ENCODE measurements around the gene MRPL39.

- TF ChIP-seq CTCF (IDR thresholded peaks at IDR 0.05 in 8 of 11, conservative IDR thresholded peaks at IDR 0.05 in 3 of 11) (no peak), POLR2A (IDR thresholded peaks at IDR 0.05) (no peak), POLR2AphosphoS5 (IDR thresholded peaks at IDR 0.05) (no peak)
Observed at GRCh38 chr21:25558123-25558522, 49.2 kb downstream of the MRPL39 start.
